Osteocyte (in vitro differentiated cells): ENCODE results near the gene NPY. TPM values are rescaled to one million over a fixed set of nuclear protein-coding genes. Genes with fewer than 3 reads are reported as not detected.

Experiments
- DNase-seq: peaks from one replicate; pipeline ENCODE4 v3.0.0; 2021; ENCODE audit warnings: mixed read lengths; ENCODE audit not compliant: unreplicated experiment; ENCODE audit errors: extremely low spot score
- H3K27ac Mint-ChIP-seq: one replicate; pipeline ENCODE4 v1.8.0; 2021; ENCODE audit warnings: mild to moderate bottlenecking, mixed read lengths; ENCODE audit not compliant: unreplicated experiment
- H3K27me3 Mint-ChIP-seq: one replicate; pipeline ENCODE4 v1.8.0; 2021; ENCODE audit warnings: mixed read lengths; ENCODE audit not compliant: unreplicated experiment
- H3K36me3 Mint-ChIP-seq: one replicate; pipeline ENCODE4 v1.8.0; 2021; ENCODE audit warnings: mixed read lengths; ENCODE audit not compliant: unreplicated experiment
- H3K4me1 Mint-ChIP-seq: one replicate; pipeline ENCODE4 v1.8.0; 2021; ENCODE audit warnings: mixed read lengths; ENCODE audit not compliant: unreplicated experiment
- H3K4me3 Mint-ChIP-seq: one replicate; pipeline ENCODE4 v1.8.0; 2021; ENCODE audit warnings: mild to moderate bottlenecking, moderate library complexity, mixed read lengths; ENCODE audit not compliant: unreplicated experiment
- H3K9me3 Mint-ChIP-seq: one replicate; pipeline ENCODE4 v1.8.0; 2021; ENCODE audit warnings: mixed read lengths; ENCODE audit not compliant: unreplicated experiment
- CTCF ChIP-seq: fragments of 200-600 bp; sonication (generic); IDR thresholded peaks from 2 replicates; pipeline ENCODE4 v1.5.0; 2021; ENCODE audit warnings: antibody characterized with exemption, mild to moderate bottlenecking, moderate library complexity
- long read RNA-seq: library from polyadenylated mRNA; unstranded; transcript quantifications from one replicate; pipeline ENCODE4 v2.0.0, GENCODE V29; 2021
- total RNA-seq: library from RNA; stranded (reverse); gene quantifications from 2 replicates; pipeline ENCODE4 v1.2.1, GENCODE V29; 2021

The NPY gene
- total RNA-seq: not detected in 2 replicates
- long read RNA-seq: 0 reads

GRCh38 chr7:24283897-24284698 lies at the start of gene NPY:
Gene NPY (plus strand): TSS chr7:24284190. CDS start chr7:24285241, 1,051 bp downstream.
- Mint-ChIP-seq H3K4me3 (no peak within 1 kb of the TSS), H3K27me3 (peaks cover 30% of the 10 kb centered on the region), H3K4me1 (peaks cover 4% of the 10 kb centered on the region), H3K27ac (no peak within 1 kb of the TSS), H3K36me3 (no peaks in the 10 kb centered on the region), H3K9me3 (no peaks in the 10 kb centered on the region)
- no peak for DNase-seq
- no peak for TF ChIP-seq CTCF

GRCh38 chr7:24239260-24239659 lies 44.7 kb upstream of the NPY start:
- Mint-ChIP-seq H3K9me3 (no peaks in the 10 kb centered on the region), H3K4me1 (no peaks in the 10 kb centered on the region), H3K27ac (no peak overlapping the region), H3K4me3 (no peak overlapping the region), H3K27me3 (peaks cover 3% of the 10 kb centered on the region), H3K36me3 (no peaks in the 10 kb centered on the region)
- no peak for TF ChIP-seq CTCF
- no peak for DNase-seq

GRCh38 chr7:24241206-24241605 lies 42.8 kb upstream of the NPY start:
- no peak overlapping the region for H3K4me3 Mint-ChIP-seq
- H3K27ac Mint-ChIP-seq: no peak overlapping the region
- no peaks in the 10 kb centered on the region for H3K9me3 Mint-ChIP-seq
- no peaks in the 10 kb centered on the region for H3K4me1 Mint-ChIP-seq
- DNase-seq: no peak
- no peaks in the 10 kb centered on the region for H3K36me3 Mint-ChIP-seq
- TF ChIP-seq CTCF: no peak
- peaks cover 3% of the 10 kb centered on the region for H3K27me3 Mint-ChIP-seq

- no peak overlapping the region for H3K4me3 Mint-ChIP-seq
Observed at GRCh38 chr7:24244554-24244953, 39.4 kb upstream of the NPY start.

More at GRCh38 chr7:24244554-24244953, 39.4 kb upstream of the NPY start:
- H3K4me1 Mint-ChIP-seq: no peaks in the 10 kb centered on the region
- no peak for TF ChIP-seq CTCF
- H3K9me3 Mint-ChIP-seq: peaks cover 4% of the 10 kb centered on the region
- no peaks in the 10 kb centered on the region for H3K36me3 Mint-ChIP-seq
- H3K27me3 Mint-ChIP-seq: no peaks in the 10 kb centered on the region
- H3K27ac Mint-ChIP-seq: no peak overlapping the region
- DNase-seq: no peak
